CD4-positive, alpha-beta memory T cell (primary cell): ENCODE measurements around the gene DYRK3. TPM values are rescaled to one million over a fixed set of nuclear protein-coding genes. Genes with fewer than 3 reads are reported as not detected.

Experiments
- CTCF ChIA-PET: fragments of 350-600 bp; sonication (Branson Sonifier 250); formaldehyde crosslinking; loops from one replicate; lab custom pipeline; 2021; ENCODE audit warnings: inconsistent platforms; ENCODE audit not compliant: partially characterized antibody; lab: Charles Lee
- POLR2A ChIA-PET: fragments of 350-600 bp; sonication (Branson Sonifier 250); formaldehyde crosslinking; loops from one replicate; lab custom pipeline; 2021; ENCODE audit not compliant: partially characterized antibody; lab: Charles Lee
- DNase-seq, 5 donors: peaks; one replicate each; pipeline versions ENCODE4 v3.0.0 to v3.0.0-alpha.2; 2020 to 2022; ENCODE audit warnings: mixed read lengths in 1 of 5
- H3K27ac ChIP-seq: one replicate; pipeline ENCODE4 v1.7.0; 2013; ENCODE audit warnings: low read depth, low read length
- H3K27me3 ChIP-seq: 2 replicates; pipeline ENCODE4 v1.7.0; 2013; ENCODE audit warnings: mild to moderate bottlenecking, low read length, moderate library complexity; ENCODE audit not compliant: insufficient read depth
- H3K36me3 ChIP-seq: 2 replicates; pipeline ENCODE4 v1.7.0; 2013; ENCODE audit warnings: mild to moderate bottlenecking, low read length, moderate library complexity; ENCODE audit not compliant: insufficient read depth
- H3K4me1 ChIP-seq: 2 replicates; pipeline ENCODE4 v1.7.0; 2013; ENCODE audit warnings: mild to moderate bottlenecking, low read length, moderate library complexity; ENCODE audit not compliant: insufficient read depth
- H3K4me3 ChIP-seq, 2 donors: one replicate each; pipeline ENCODE4 v1.7.0; 2013; ENCODE audit warnings: low read length in 2 of 2, mild to moderate bottlenecking in 1 of 2
- H3K9me3 ChIP-seq, 2 donors: one replicate each; pipeline ENCODE4 v1.7.0; 2013; ENCODE audit warnings: low read length in 2 of 2, control low read depth in 1 of 2; ENCODE audit not compliant: control insufficient read depth in 1 of 2
- H3K27ac Mint-ChIP-seq, 7 donors: one replicate each; pipeline ENCODE4 v1.8.0; 2020 to 2021; ENCODE audit warnings: mixed read lengths in 7 of 7, mild to moderate bottlenecking in 6 of 7, inconsistent platforms in 3 of 7, moderate library complexity in 3 of 7
- H3K27me3 Mint-ChIP-seq, 2 donors: one replicate each; pipeline ENCODE4 v1.8.0; 2020 to 2021; ENCODE audit warnings: mixed read lengths in 2 of 2
- H3K36me3 Mint-ChIP-seq, 2 donors: one replicate each; pipeline ENCODE4 v1.8.0; 2020 to 2021; ENCODE audit warnings: mixed read lengths in 2 of 2, inconsistent platforms in 1 of 2, mild to moderate bottlenecking in 1 of 2
- H3K4me1 Mint-ChIP-seq, 4 donors: one replicate each; pipeline ENCODE4 v1.8.0; 2020 to 2021; ENCODE audit warnings: mixed read lengths in 4 of 4, mild to moderate bottlenecking in 1 of 4
- H3K4me3 Mint-ChIP-seq, 8 donors: one replicate each; pipeline ENCODE4 v1.8.0; 2020 to 2021; ENCODE audit warnings: mixed read lengths in 8 of 8, mild to moderate bottlenecking in 7 of 8, moderate library complexity in 6 of 8, inconsistent platforms in 3 of 8
- H3K9me3 Mint-ChIP-seq, 8 donors: one replicate each; pipeline ENCODE4 v1.8.0; 2020 to 2021; ENCODE audit warnings: mixed read lengths in 8 of 8, mild to moderate bottlenecking in 5 of 8, inconsistent platforms in 3 of 8, moderate library complexity in 1 of 8
- intact Hi-C: fragments of 100-400 bp; cut with micrococcal nuclease; formaldehyde crosslinking; loops from one replicate; pipeline ENCODE4 v1.15.1; 2023
- polyA plus RNA-seq, 2 donors: library from polyadenylated mRNA; unstranded; fragments of 300-500 nt; fragmentation: Illumina TruSeq; gene quantifications; one replicate each; pipeline ENCODE4 v1.2.3, GENCODE V29; 2021
- total RNA-seq, 2 experiments: library from RNA; stranded (reverse); gene quantifications; one replicate each; pipeline ENCODE4 v1.2.3, GENCODE V29; 2021

Gene DYRK3
- total and polyA plus RNA-seq, 4 experiments from 2014 or later: 0.22 to 1.2 (median 0.78) TPM; not detected in 1

GRCh38 chr1:206687915-206688442 lies 52.6 kb downstream of the DYRK3 start:
- H3K27ac Mint-ChIP-seq: peak overlapping the region in 4 of 7 donors; percentile 40 to 94 (median 63)
- peak overlapping the region in 5 of 8 donors; percentile 21 to 99 (median 46) for H3K4me3 Mint-ChIP-seq
- no peak overlapping the region for H3K4me3 ChIP-seq
- no peaks in the 10 kb centered on the region for H3K9me3 ChIP-seq
- no peaks in the 10 kb centered on the region for H3K36me3 ChIP-seq
- H3K4me1 ChIP-seq: peaks cover 74% of the 10 kb centered on the region
- H3K4me1 Mint-ChIP-seq: peaks cover 53 to 85% (median 65%) of the 10 kb centered on the region in 4 donors
- no peaks in the 10 kb centered on the region for H3K27me3 ChIP-seq
- ChIA-PET CTCF (interaction anchor here (0.8 to 6.2 kb wide), 7 partner anchors 10 to 143 kb away, joined by 3 to 37 read pairs (median 4); partner anchors contain the start of gene DYRK3), POLR2A (interaction anchor here (1.0 to 5.6 kb wide), 4 partner anchors 27 to 234 kb away, joined by 3 to 24 read pairs (median 4); partner anchors contain the start of genes FCMR and IKBKE)
- H3K27ac ChIP-seq: no peak overlapping the region
- H3K27me3 Mint-ChIP-seq: no peaks in the 10 kb centered on the region
- DNase-seq: no peak
- peaks cover 0 to 4% (median 0%) of the 10 kb centered on the region in 8 donors for H3K9me3 Mint-ChIP-seq
- peaks cover 0 to 27% of the 10 kb centered on the region in 2 donors for H3K36me3 Mint-ChIP-seq
- intact Hi-C loops: no loop called here

GRCh38 chr1:206690516-206690915 lies 55.2 kb downstream of the DYRK3 start:
- Mint-ChIP-seq H3K27ac (peak overlapping the region in 4 of 7 donors; percentile 9 to 77 (median 52)), H3K4me1 (peaks cover 63 to 97% (median 78%) of the 10 kb centered on the region in 4 donors), H3K4me3 (peak overlapping the region in 3 of 8 donors; percentile 25 to 53 (median 27)), H3K9me3 (peaks cover 0 to 2% (median 0%) of the 10 kb centered on the region in 8 donors), H3K36me3 (peaks cover 12 to 49% of the 10 kb centered on the region in 2 donors), H3K27me3 (no peaks in the 10 kb centered on the region)
- CTCF ChIA-PET: interaction anchor here (1.1 to 6.2 kb wide), 7 partner anchors 15 to 221 kb away, joined by 3 to 37 read pairs (median 6); no protein-coding TSS in a partner anchor
- no peak overlapping the region for H3K27ac ChIP-seq
- intact Hi-C loops: no loop called here
- no peak for DNase-seq
- H3K36me3 ChIP-seq: peaks cover 6% of the 10 kb centered on the region
- no peak overlapping the region for H3K4me3 ChIP-seq
- no peaks in the 10 kb centered on the region for H3K27me3 ChIP-seq
- no peaks in the 10 kb centered on the region for H3K9me3 ChIP-seq
- POLR2A ChIA-PET: interaction anchor here (5.6 kb wide), 1 partner anchor 25 kb away, joined by 24 read pairs; no protein-coding TSS in a partner anchor
- peaks cover 78% of the 10 kb centered on the region for H3K4me1 ChIP-seq

DNA sequence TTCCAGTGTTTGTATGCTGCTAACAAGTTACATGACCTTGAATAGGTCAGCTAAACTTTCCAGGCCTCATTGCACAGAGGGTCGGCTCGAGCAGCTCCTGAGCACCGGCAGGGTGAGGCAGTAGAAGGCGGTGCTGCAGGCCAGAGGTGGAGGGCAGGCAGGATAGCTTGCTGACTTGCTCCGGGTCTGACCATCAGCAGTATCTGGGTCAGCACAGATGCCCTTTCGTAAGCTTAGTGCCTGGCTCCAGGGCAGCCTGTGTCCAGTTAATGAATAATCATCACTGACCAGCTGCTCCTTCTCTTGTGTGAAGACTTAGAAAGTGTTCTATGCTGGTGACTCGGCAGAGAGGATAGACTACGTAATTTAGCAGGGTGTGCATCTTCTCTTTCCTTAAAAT lies 56.3 kb downstream of the DYRK3 start:
- Histone ChIP-seq H3K27ac (no peak overlapping the region), H3K4me3 (no peak overlapping the region), H3K36me3 (peaks cover 13% of the 10 kb centered on the region), H3K4me1 (peaks cover 79% of the 10 kb centered on the region), H3K9me3 (no peaks in the 10 kb centered on the region), H3K27me3 (no peaks in the 10 kb centered on the region)
- intact Hi-C loops: no loop called here
- POLR2A ChIA-PET: interaction anchor here (1.2 kb wide), 1 partner anchor 198 kb away, joined by 3 read pairs; no protein-coding TSS in a partner anchor
- Mint-ChIP-seq H3K36me3 (peaks cover 20 to 52% of the 10 kb centered on the region in 2 donors), H3K27me3 (no peaks in the 10 kb centered on the region), H3K4me1 (peaks cover 65 to 98% (median 83%) of the 10 kb centered on the region in 4 donors), H3K4me3 (peak overlapping the region in 3 of 8 donors; percentile 16 to 37 (median 23)), H3K27ac (peak overlapping the region in 5 of 7 donors; percentile 12 to 89 (median 29)), H3K9me3 (peaks cover 0 to 2% (median 0%) of the 10 kb centered on the region in 8 donors)
- no peak for DNase-seq
- CTCF ChIA-PET: interaction anchor here (0.6 to 6.2 kb wide), 9 partner anchors 10 to 295 kb away, joined by 3 to 37 read pairs (median 4); no protein-coding TSS in a partner anchor

DNA sequence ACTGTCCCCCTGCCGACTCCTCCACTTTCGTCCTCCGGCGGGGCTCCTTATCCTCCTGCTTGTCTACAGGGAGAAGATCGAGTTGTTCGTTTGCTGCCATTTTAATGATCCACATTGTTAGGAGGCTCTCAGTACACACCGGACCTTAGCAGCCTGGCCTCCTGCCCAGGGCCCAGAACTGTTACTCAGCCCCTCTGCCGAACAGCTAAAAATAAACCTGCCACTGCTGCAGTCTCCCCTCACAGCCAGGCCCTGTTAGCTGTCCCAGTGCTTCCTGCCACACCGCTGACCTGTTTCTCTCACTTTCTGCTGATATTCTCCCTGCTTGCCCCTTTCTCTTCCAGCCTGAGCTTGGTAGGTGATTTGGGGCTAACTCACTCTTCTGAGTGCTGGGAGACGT lies 57.7 kb downstream of the DYRK3 start:
- no peaks in the 10 kb centered on the region for H3K9me3 ChIP-seq
- Mint-ChIP-seq H3K9me3 (peaks cover 0 to 2% (median 0%) of the 10 kb centered on the region in 8 donors), H3K4me3 (peak overlapping the region in 2 of 8 donors; percentile 11 to 20), H3K36me3 (peaks cover 25 to 65% of the 10 kb centered on the region in 2 donors), H3K4me1 (peaks cover 63 to 98% (median 81%) of the 10 kb centered on the region in 4 donors), H3K27me3 (no peaks in the 10 kb centered on the region), H3K27ac (peak overlapping the region in 4 of 7 donors; percentile 34 to 78 (median 54))
- no peak for DNase-seq
- H3K27me3 ChIP-seq: no peaks in the 10 kb centered on the region
- peaks cover 22% of the 10 kb centered on the region for H3K36me3 ChIP-seq
- POLR2A ChIA-PET: interaction anchor here (0.8 to 2.1 kb wide), 3 partner anchors 10 to 199 kb away, joined by 3 to 6 read pairs (median 3); no protein-coding TSS in a partner anchor
- intact Hi-C loops: no loop called here
- no peak overlapping the region for H3K4me3 ChIP-seq
- peaks cover 66% of the 10 kb centered on the region for H3K4me1 ChIP-seq
- CTCF ChIA-PET: interaction anchor here (0.8 to 1.0 kb wide), 2 partner anchors 16 to 33 kb away, joined by 3 read pairs; no protein-coding TSS in a partner anchor
- no peak overlapping the region for H3K27ac ChIP-seq

DNA sequence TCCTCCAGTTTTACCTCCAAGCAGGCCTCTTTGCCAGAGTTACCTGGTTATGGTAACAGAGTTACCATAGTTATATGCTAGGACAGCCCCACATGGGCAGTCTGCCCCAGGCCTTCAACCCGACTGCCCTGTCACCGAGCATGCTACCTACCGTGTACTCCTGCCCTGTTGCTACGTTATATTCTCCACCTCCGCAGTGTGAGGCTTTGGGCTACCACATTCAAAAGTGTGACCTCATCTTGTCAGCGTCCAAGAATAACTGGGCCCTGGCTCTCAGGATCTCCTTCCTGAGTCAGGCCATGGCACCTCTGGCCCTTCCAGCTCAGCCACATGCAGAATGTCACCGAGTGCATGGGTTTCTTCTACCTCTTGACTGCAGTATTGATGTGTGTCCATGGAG lies 58.3 kb downstream of the DYRK3 start:
- Mint-ChIP-seq H3K36me3 (peaks cover 25 to 69% of the 10 kb centered on the region in 2 donors), H3K4me3 (no peak overlapping the region), H3K9me3 (peaks cover 0 to 2% (median 0%) of the 10 kb centered on the region in 8 donors), H3K27me3 (no peaks in the 10 kb centered on the region), H3K4me1 (peaks cover 63 to 97% (median 80%) of the 10 kb centered on the region in 4 donors), H3K27ac (peak overlapping the region in 2 of 7 donors; percentile 47 to 82)
- ChIA-PET POLR2A (interaction anchor here (2.1 kb wide), 1 partner anchor 10 kb away, joined by 6 read pairs; no protein-coding TSS in a partner anchor), CTCF (no interaction called here)
- Histone ChIP-seq H3K27me3 (no peaks in the 10 kb centered on the region), H3K4me1 (peaks cover 61% of the 10 kb centered on the region), H3K4me3 (no peak overlapping the region), H3K9me3 (no peaks in the 10 kb centered on the region), H3K27ac (no peak overlapping the region), H3K36me3 (peaks cover 24% of the 10 kb centered on the region)
- no peak for DNase-seq
- intact Hi-C loops: no loop called here

DNA sequence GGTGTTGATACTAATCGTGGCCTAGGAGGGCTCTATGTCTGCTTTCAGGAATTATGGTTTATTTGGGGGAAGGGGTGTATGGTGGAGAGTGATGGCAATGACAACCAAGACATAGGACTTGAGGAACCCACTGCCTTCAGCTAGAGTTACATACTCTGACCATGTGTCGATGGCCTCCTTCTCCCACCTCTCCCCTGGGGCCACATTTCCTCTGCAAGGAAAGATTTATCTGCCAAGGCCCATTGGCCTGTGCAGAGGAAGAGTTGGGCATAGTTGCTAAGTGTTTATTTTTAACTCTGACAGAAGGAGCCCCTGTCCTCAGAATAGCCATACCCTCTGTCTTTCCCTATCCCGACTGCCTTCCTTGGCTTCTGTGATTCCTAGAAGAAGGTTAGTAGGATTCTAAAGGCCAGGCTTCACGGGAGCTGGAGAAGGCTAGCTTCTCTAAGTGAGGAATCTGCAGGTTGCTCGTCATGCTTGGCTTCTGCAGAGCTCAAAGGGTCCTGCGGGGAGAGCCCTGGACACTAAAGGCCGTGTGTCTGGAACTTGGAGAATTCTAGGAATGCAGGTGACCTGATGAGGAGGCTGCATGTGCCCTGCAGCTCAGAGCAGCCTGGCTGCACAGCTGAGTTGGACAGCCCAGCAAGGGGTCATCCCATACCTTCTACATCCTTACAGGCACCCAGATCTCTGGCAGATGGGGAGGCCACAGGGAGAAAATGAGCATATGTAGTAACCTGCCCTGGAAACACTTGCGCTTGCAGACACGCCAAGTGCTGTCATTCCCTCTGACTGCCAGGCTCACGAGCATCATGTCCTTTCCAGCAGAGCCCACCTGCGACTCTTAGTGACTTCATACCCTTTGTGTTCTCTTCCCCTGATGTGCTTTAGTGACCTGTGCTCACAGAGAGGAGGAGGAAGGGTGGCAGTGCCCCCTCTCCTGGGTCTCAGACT lies 59.1 kb downstream of the DYRK3 start:
- Mint-ChIP-seq H3K27ac (peak overlapping the region in 3 of 7 donors; percentile 7 to 54 (median 49)), H3K27me3 (no peaks in the 10 kb centered on the region), H3K36me3 (peaks cover 25 to 70% of the 10 kb centered on the region in 2 donors), H3K9me3 (peaks cover 0 to 2% (median 0%) of the 10 kb centered on the region in 8 donors), H3K4me1 (peaks cover 63 to 98% (median 81%) of the 10 kb centered on the region in 4 donors), H3K4me3 (peak overlapping the region in 1 of 8 donors; percentile 9)
- ChIA-PET CTCF (no interaction called here), POLR2A (interaction anchor here (2.1 kb wide), 1 partner anchor 9 kb away, joined by 6 read pairs; no protein-coding TSS in a partner anchor)
- H3K4me1 ChIP-seq: peaks cover 59% of the 10 kb centered on the region
- no peak overlapping the region for H3K27ac ChIP-seq
- H3K9me3 ChIP-seq: no peaks in the 10 kb centered on the region
- peaks cover 27% of the 10 kb centered on the region for H3K36me3 ChIP-seq
- intact Hi-C loops: no loop called here
- no peak for DNase-seq
- no peaks in the 10 kb centered on the region for H3K27me3 ChIP-seq
- H3K4me3 ChIP-seq: no peak overlapping the region
